IMR-90 (cell line): Measurements from ENCODE around the gene SUDS3. TPM values are rescaled to one million over a fixed set of nuclear protein-coding genes. Genes with fewer than 3 reads are reported as not detected.

Source experiments
- ATAC-seq: fragments of 200-7000 bp; cut with Tn5 transposase; 2 replicates; pipeline ENCODE4 v1.9.1; 2020; ENCODE audit warnings: low read depth, mild to moderate bottlenecking, moderate library complexity
- BruUV-seq: library from RNA; stranded (reverse); fragments of 400-500 nt; replicated peaks from 2 replicates; lab custom pipeline; 2021; lab: Mats Ljungman, UMichigan
- CTCF ChIA-PET: fragments of 300-600 bp; formaldehyde crosslinking; extraction: SDS; loops from one replicate; lab custom pipeline; 2021; ENCODE audit warnings: antibody characterized with exemption; lab: Yijun Ruan, JAX
- POLR2A ChIA-PET: fragments of 300-600 bp; sonication (Branson Sonifier 250); formaldehyde crosslinking; loops from one replicate; lab custom pipeline; 2022; ENCODE audit warnings: antibody characterized with exemption; ENCODE audit not compliant: unreplicated experiment; lab: Charles Lee
- DNase-seq: peaks from one replicate; pipeline ENCODE4 v3.0.0; 2013
- H2AFZ ChIP-seq: replicated peaks from 2 replicates; pipeline ENCODE3; 2013; ENCODE audit warnings: low read length, mild to moderate bottlenecking; ENCODE audit not compliant: poor library complexity
- H2AK5ac ChIP-seq: 2 replicates; pipeline ENCODE4 v1.6.1; 2013; ENCODE audit warnings: low read depth, low read length, inconsistent platforms
- H2AK9ac ChIP-seq: replicated peaks from 2 replicates; pipeline ENCODE3; 2013; ENCODE audit warnings: mild to moderate bottlenecking, low read depth, low read length, moderate library complexity; ENCODE audit not compliant: poor library complexity
- H2BK120ac ChIP-seq: 2 replicates; pipeline ENCODE4 v1.6.1; 2013; ENCODE audit warnings: low read depth, low read length, inconsistent platforms
- H2BK15ac ChIP-seq: 3 replicates; pipeline ENCODE4 v1.6.1; 2013; ENCODE audit warnings: low read depth, low read length, inconsistent platforms
- H2BK20ac ChIP-seq: 2 replicates; pipeline ENCODE4 v1.6.1; 2013; ENCODE audit warnings: low read depth, mild to moderate bottlenecking, inconsistent platforms, low read length, moderate library complexity
- H2BK5ac ChIP-seq: 2 replicates; pipeline ENCODE4 v1.6.1; 2013; ENCODE audit warnings: mild to moderate bottlenecking, low read depth, low read length, inconsistent platforms; ENCODE audit not compliant: poor library complexity, severe bottlenecking
- H3K14ac ChIP-seq: replicated peaks from 2 replicates; pipeline ENCODE4 v1.6.1; 2013; ENCODE audit warnings: low read depth, low read length, inconsistent platforms
- H3K18ac ChIP-seq: 2 replicates; pipeline ENCODE4 v1.6.1; 2013; ENCODE audit warnings: low read depth, low read length, control low read depth
- H3K23ac ChIP-seq: 2 replicates; pipeline ENCODE4 v1.6.1; 2013; ENCODE audit warnings: low read depth, low read length, inconsistent platforms
- H3K27ac ChIP-seq: 2 replicates; pipeline ENCODE4 v1.5.1; 2013; ENCODE audit warnings: mild to moderate bottlenecking, control low read depth, low read length; ENCODE audit not compliant: insufficient read depth
- H3K27me3 ChIP-seq: 2 replicates; pipeline ENCODE4 v1.6.1; 2013; ENCODE audit warnings: low read length; ENCODE audit not compliant: control insufficient read depth, insufficient read depth
- H3K36me3 ChIP-seq: 2 replicates; pipeline ENCODE4 v1.6.1; 2013; ENCODE audit warnings: low read length, mixed read lengths; ENCODE audit not compliant: control insufficient read depth, insufficient read depth
- H3K4ac ChIP-seq: 2 replicates; pipeline ENCODE4 v1.6.1; 2013; ENCODE audit warnings: low read depth, low read length, inconsistent platforms
- H3K4me1 ChIP-seq: 2 replicates; pipeline ENCODE4 v1.6.1; 2013; ENCODE audit warnings: low read length, mixed read lengths; ENCODE audit not compliant: control insufficient read depth, insufficient read depth
- H3K4me2 ChIP-seq: 2 replicates; pipeline ENCODE4 v1.6.1; 2013; ENCODE audit warnings: low read depth, mild to moderate bottlenecking, control low read depth, low read length, moderate library complexity
- H3K4me3 ChIP-seq: 2 replicates; pipeline ENCODE4 v1.5.1; 2013; ENCODE audit warnings: low read depth, mild to moderate bottlenecking, control low read depth, low read length, moderate library complexity; ENCODE audit not compliant: insufficient read depth
- H3K56ac ChIP-seq: 2 replicates; pipeline ENCODE4 v1.6.1; 2013; ENCODE audit warnings: low read length, inconsistent platforms; ENCODE audit not compliant: insufficient read depth; ENCODE audit errors: extremely low read depth
- H3K79me1 ChIP-seq, 2 experiments: 2 replicates each; pipeline ENCODE4 v1.6.1; 2013; ENCODE audit warnings: low read length in 2 of 2, inconsistent platforms in 1 of 2, low read depth in 1 of 2
- H3K9ac ChIP-seq: 2 replicates; pipeline ENCODE4 v1.6.1; 2013; ENCODE audit warnings: low read depth, low read length, control low read depth
- H3K9me1 ChIP-seq: 2 replicates; pipeline ENCODE4 v1.6.1; 2013; ENCODE audit warnings: low read length, inconsistent platforms; ENCODE audit not compliant: insufficient read depth
- H3K9me3 ChIP-seq: 2 replicates; pipeline ENCODE4 v1.6.1; 2013; ENCODE audit warnings: low read length; ENCODE audit not compliant: control insufficient read depth, insufficient read depth
- H4K20me1 ChIP-seq: 2 replicates; pipeline ENCODE4 v1.6.1; 2013; ENCODE audit warnings: low read length, inconsistent platforms; ENCODE audit not compliant: insufficient read depth
- H4K5ac ChIP-seq: 2 replicates; pipeline ENCODE4 v1.6.1; 2013; ENCODE audit warnings: mild to moderate bottlenecking, low read depth, low read length, control low read depth
- H4K8ac ChIP-seq, 2 experiments: 2 replicates each; pipeline ENCODE4 v1.6.1; 2013; ENCODE audit warnings: low read depth in 2 of 2, low read length in 2 of 2, control low read depth in 1 of 2, inconsistent platforms in 1 of 2
- H4K91ac ChIP-seq: 2 replicates; pipeline ENCODE4 v1.6.1; 2013; ENCODE audit warnings: low read depth, low read length, inconsistent platforms; ENCODE audit not compliant: insufficient read depth
- MAZ ChIP-seq: IDR thresholded peaks from 2 replicates; pipeline ENCODE4 v1.6.1; 2012; ENCODE audit warnings: low read depth, mild to moderate bottlenecking, low read length, improper control_type of control experiment, moderate library complexity, borderline replicate concordance
- MXI1 ChIP-seq: IDR thresholded peaks from 2 replicates; pipeline ENCODE4 v1.6.1; 2012; ENCODE audit warnings: low read depth, mild to moderate bottlenecking, low read length, moderate library complexity, borderline replicate concordance
- RAD21 ChIP-seq: IDR thresholded peaks from 2 replicates; pipeline ENCODE4 v1.6.1; 2012; ENCODE audit warnings: low read length, improper control_type of control experiment
- RFX5 ChIP-seq: IDR thresholded peaks from 2 replicates; pipeline ENCODE4 v1.8.0; 2012; ENCODE audit warnings: low read depth, mild to moderate bottlenecking, low read length, moderate library complexity
- SMC3 ChIP-seq: fragments of 150-350 bp; IDR thresholded peaks from 2 replicates; pipeline ENCODE4 v1.6.1; 2016; ENCODE audit warnings: low read depth, mild to moderate bottlenecking, antibody characterized with exemption, low read length, moderate library complexity
- USF2 ChIP-seq: fragments of 150-350 bp; IDR thresholded peaks from 2 replicates; pipeline ENCODE4 v1.6.1; 2017; ENCODE audit warnings: mild to moderate bottlenecking, antibody characterized with exemption, low read length, low read depth
- WGBS, 2 experiments: methylation state at CpG; one replicate each; pipeline versions ENCODE4 v1.1.5 to v1.1.7; 2013; ENCODE audit warnings: missing lambda C conversion rate in 2 of 2; ENCODE audit not compliant: insufficient read length in 1 of 2; ENCODE audit errors: extremely low coverage in 2 of 2; 5-methylcytosine and 5-hydroxymethylcytosine counted together
- dilution Hi-C: fragments of 300-500 bp; cut with HindIII; formaldehyde crosslinking; loops from one replicate; pipeline ENCODE4 v1.14.3; 2018; ENCODE audit warnings: low sequenced_read_pairs; ENCODE audit not compliant: unreplicated experiment
- in situ Hi-C: fragments of 300-500 bp; cut with MboI; formaldehyde crosslinking; loops from 3 replicates; pipeline ENCODE4 v1.14.3; 2019; ENCODE audit warnings: low sequenced_read_pairs, inconsistent platforms, mixed read lengths
- intact Hi-C: fragments of 100-400 bp; cut with micrococcal nuclease; formaldehyde crosslinking; loops from 2 replicates; pipeline ENCODE4 v1.10.0; 2022
- polyA plus RNA-seq, 3 experiments: library from polyadenylated mRNA; depleted of rRNA; stranded (reverse); fragments of >200 nt; gene quantifications; 2 replicates each; pipeline ENCODE4 v1.2.3, GENCODE V29; 2012; ENCODE audit warnings: low replicate concordance in 1 of 3
- total RNA-seq: library from RNA; depleted of rRNA; stranded (reverse); fragments of >200 nt; gene quantifications from 2 replicates; pipeline ENCODE4 v1.2.3, GENCODE V29; 2012

Gene SUDS3
- total and polyA plus RNA-seq, 2 of the 4 experiments (the other 2 are of a cell fraction): 13.4 to 13.8 TPM

- peak overlapping the region; percentile 34 for H3K18ac ChIP-seq
- H3K9ac ChIP-seq: peak overlapping the region; percentile 75
- peak overlapping the region in 1 of 2 experiments; percentile 63; a peak in 1 of 4 replicates for H4K8ac ChIP-seq
- POLR2A ChIA-PET: no interaction called here
- H3K9me3 ChIP-seq: no peaks in the 10 kb centered on the region
- DNase-seq (no peak), ATAC-seq (no peak)
- H3K79me1 ChIP-seq: peaks cover 6 to 20% of the 10 kb centered on the region in 2 experiments
- no peak overlapping the region for H4K5ac ChIP-seq
- H2BK15ac ChIP-seq: no peak overlapping the region
- 0% methylated on average over 32 of the region's 60 CpGs; no CpG with 5 or more reads in 1 of the 2 experiments for WGBS, 2 experiments
- peak overlapping the region; percentile 24; the same call in 1 of the 2 replicates for H2BK120ac ChIP-seq
- peak overlapping the region; percentile 92 for H3K4me2 ChIP-seq
- H3K9me1 ChIP-seq: peaks cover 3% of the 10 kb centered on the region
- H2AK5ac ChIP-seq: no peak overlapping the region; the same call in 1 of the 2 replicates
- no peaks in the 10 kb centered on the region for H3K27me3 ChIP-seq
- H3K4me3 ChIP-seq: peak overlapping the region; percentile 87
- H3K14ac ChIP-seq: peak overlapping the region; percentile 46; the same call in 1 of the 2 replicates
- TF ChIP-seq RAD21: peak; percentile 11; the same call in 1 of the 2 replicates
- no peak for TF ChIP-seq USF2
- no peak for TF ChIP-seq MAZ
- 0 out of 2 replicates have a peak, but pooled peaks have one; percentile 10 for TF ChIP-seq MXI1
- no peak for TF ChIP-seq SMC3
- no peak for TF ChIP-seq RFX5
- H2BK20ac ChIP-seq: no peak overlapping the region
- H3K4ac ChIP-seq: peak overlapping the region; percentile 42
- peak overlapping the region; percentile 86 for H3K23ac ChIP-seq
- dilution Hi-C loops (no loop called here), intact Hi-C loops (loop anchor here (1.0 to 5.0 kb wide), 2 partner anchors 39 to 64 kb away; no protein-coding TSS in a partner anchor), in situ Hi-C loops (loop anchor here (5.0 to 25.0 kb wide), 2 partner anchors 189 to 1741 kb away; partner anchors contain the start of gene RAB35)
- H4K91ac ChIP-seq: peak overlapping the region; percentile 55; the same call in 1 of the 2 replicates
- H3K56ac ChIP-seq: peak overlapping the region; percentile 63; the same call in 1 of the 2 replicates
- peaks cover 1% of the 10 kb centered on the region; the same call in 1 of the 2 replicates for H3K4me1 ChIP-seq
- H3K27ac ChIP-seq: peak overlapping the region; percentile 83
- no peaks in the 10 kb centered on the region for H3K36me3 ChIP-seq
- peak overlapping the region; percentile 58 for H2AFZ ChIP-seq
- H4K20me1 ChIP-seq: no peaks in the 10 kb centered on the region; the same call in 1 of the 2 replicates
- H2BK5ac ChIP-seq: peak overlapping the region; percentile 42
- peak overlapping the region; percentile 96 for H2AK9ac ChIP-seq
- CTCF ChIA-PET: interaction anchor here (1.5 kb wide), 1 partner anchor 64 kb away, joined by 3 read pairs; no protein-coding TSS in a partner anchor
- BruUV-seq: no TSS peak
These were observed 4.8 kb upstream of the SUDS3 start for GRCh38 chr12:118371321-118372282.
